ENCODE data around the gene ZNF561. TPM values are rescaled to one million over a fixed set of nuclear protein-coding genes. Genes with fewer than 3 reads are reported as not detected.
A peak's percentile ranks its signal among the peaks of the same experiment; 100 is the strongest.
"Not testable (repeated sequence)": the region's sequence is repeated elsewhere in the genome, so short reads cannot be mapped to it uniquely, and the experiment has no call there.

The ZNF561 gene
- 10 to 100 TPM; 25.0 to 31.6 (median 26.3) TPM for total RNA-seq (2021; fragmentation: NEBNext Ultra II Directional; extraction: Animal tissue kit (Norgen Biotek cat#: 25700))
- long read RNA-seq, full-length matches to known transcripts = 10 of 16 reads
- long read RNA-seq, partial matches to known transcripts = 0 of 16 reads
- long read RNA-seq, other reads (novel, unspliced or antisense) = 6 of 16 reads

DNA sequence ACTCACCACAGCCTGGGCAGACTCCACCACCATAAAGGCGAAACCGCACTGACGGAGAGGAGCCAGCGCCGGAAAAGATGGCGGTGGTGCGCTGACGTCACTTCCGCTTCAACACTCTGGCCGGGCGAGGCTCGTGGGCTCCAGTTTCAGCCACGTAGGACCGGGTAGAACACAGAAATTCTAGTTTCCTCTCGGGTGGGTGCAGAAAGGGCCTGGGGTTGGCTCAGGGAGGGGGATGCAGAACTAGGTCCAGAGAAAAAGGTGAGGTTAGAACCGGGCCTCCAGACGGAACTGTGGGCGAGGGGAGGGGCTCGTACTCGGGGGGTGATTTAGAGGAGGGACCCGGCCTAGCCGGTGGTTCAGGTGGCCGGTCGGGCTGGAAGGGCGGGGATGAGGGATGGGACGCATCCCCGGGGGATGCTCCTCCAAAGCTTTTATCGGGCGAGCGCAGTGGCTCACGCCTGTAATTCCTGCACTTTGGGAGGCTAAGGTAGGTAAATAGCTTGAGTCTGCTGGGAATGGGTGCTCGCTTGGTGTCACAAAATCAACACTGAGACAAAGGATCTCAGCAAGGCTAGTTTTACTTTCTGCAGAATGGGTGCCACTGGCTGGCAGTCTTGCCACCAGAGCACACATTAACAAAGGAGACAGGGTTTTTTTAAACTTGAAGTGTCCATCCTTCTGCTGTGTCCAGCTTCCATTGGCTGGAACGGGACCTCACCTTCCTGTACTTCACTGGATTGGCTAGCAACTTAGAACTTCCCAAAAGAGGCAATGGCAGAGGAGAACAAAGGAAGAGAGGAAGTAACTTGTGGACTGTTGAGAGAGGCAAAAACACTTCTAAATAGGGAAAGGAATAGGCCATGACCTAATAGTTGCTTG, at the start of gene ZNF561:
Gene ZNF561 (minus strand): TSS at position 77 of the 882 bp plus-strand sequence. CDS start 1,776 bp downstream, outside the sequence.
- Mint-ChIP-seq H3K36me3 (ENCODE audit: low read depth) (peaks cover 31% of the 10 kb centered on the region), H3K27ac (peak within 1 kb of the TSS; percentile 100), H3K9me3 (peaks cover 8% of the 10 kb centered on the region; the same call in 1 of the 2 replicates), H3K27me3 (ENCODE audit: insufficient read depth) (peaks cover 5% of the 10 kb centered on the region), H3K4me3 (peak within 1 kb of the TSS; percentile 100), H3K4me1 (ENCODE audit: low read depth) (peaks cover 30% of the 10 kb centered on the region)
- TF ChIP-seq CTCF (IDR thresholded peaks at IDR 0.05) = no peak
- peak; percentile 82 for DNase-seq

DNA sequence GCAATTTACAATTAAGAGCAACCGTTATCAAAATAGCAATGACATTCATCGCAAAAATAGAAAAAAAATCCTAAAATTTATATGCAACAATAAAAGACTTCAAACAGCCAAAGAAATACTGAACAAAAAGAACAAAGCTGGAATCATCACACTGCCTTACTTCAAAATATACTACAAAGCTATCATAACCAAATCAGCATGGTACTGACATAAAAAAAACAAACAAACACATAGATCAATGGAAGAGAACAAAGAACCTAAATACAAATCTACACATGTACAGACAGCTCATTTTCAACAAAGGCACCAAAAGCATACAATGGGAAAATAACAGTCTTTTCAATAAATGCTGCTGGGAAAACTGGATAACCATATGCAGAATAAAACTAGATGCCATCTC, 47.5 kb upstream of the ZNF561 start:
- no peak for DNase-seq
- no peak overlapping the region for H3K27ac Mint-ChIP-seq
- H3K4me1 Mint-ChIP-seq (ENCODE audit: low read depth) = peaks cover 7% of the 10 kb centered on the region; the same call in 1 of the 2 replicates
- TF ChIP-seq CTCF (IDR thresholded peaks at IDR 0.05) = no peak
- H3K9me3 Mint-ChIP-seq = peaks cover 73% of the 10 kb centered on the region
- no peak overlapping the region for H3K4me3 Mint-ChIP-seq
- H3K27me3 Mint-ChIP-seq (ENCODE audit: insufficient read depth) = peaks cover 1% of the 10 kb centered on the region; the same call in 1 of the 2 replicates
- H3K36me3 Mint-ChIP-seq (ENCODE audit: low read depth) = peaks cover 82% of the 10 kb centered on the region

- H3K4me3 Mint-ChIP-seq = no peak overlapping the region
- TF ChIP-seq CTCF (IDR thresholded peaks at IDR 0.05) = no peak
- peaks cover 84% of the 10 kb centered on the region for H3K36me3 Mint-ChIP-seq (ENCODE audit: low read depth)
- H3K27me3 Mint-ChIP-seq (ENCODE audit: insufficient read depth) = peaks cover 1% of the 10 kb centered on the region; the same call in 1 of the 2 replicates
- H3K4me1 Mint-ChIP-seq (ENCODE audit: low read depth) = peaks cover 7% of the 10 kb centered on the region; the same call in 1 of the 2 replicates
- no peak overlapping the region for H3K27ac Mint-ChIP-seq
- H3K9me3 Mint-ChIP-seq = peaks cover 66% of the 10 kb centered on the region
- no peak for DNase-seq
These were observed 46.9 kb upstream of the ZNF561 start for GRCh38 chr19:9667898-9668297.

DNA sequence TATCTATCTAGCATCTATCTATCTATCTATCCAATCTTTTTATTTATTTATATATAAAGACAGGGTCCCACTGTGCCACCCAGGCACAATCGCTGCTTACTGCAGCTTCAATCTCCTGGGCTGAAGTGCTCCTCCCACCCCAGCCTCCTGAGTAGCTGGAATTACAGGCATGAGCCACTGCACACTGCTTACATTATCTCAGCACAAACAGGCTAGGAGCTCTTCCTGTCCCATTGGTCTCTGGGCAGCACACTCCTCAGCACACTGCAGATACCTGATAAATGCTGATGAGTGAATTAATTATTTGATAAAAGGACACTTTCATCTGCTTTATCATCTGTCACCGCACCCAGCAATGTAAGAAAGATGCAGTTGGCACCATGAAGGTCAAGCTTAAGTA, 37.7 kb upstream of the ZNF561 start:
- Mint-ChIP-seq H3K9me3 (peaks cover 26% of the 10 kb centered on the region), H3K27me3 (ENCODE audit: insufficient read depth) (no peaks in the 10 kb centered on the region), H3K36me3 (ENCODE audit: low read depth) (peaks cover 54% of the 10 kb centered on the region), H3K4me3 (no peak overlapping the region), H3K4me1 (ENCODE audit: low read depth) (peaks cover 7% of the 10 kb centered on the region), H3K27ac (no peak overlapping the region)
- no peak for DNase-seq
- TF ChIP-seq CTCF (IDR thresholded peaks at IDR 0.05) = no peak

DNA sequence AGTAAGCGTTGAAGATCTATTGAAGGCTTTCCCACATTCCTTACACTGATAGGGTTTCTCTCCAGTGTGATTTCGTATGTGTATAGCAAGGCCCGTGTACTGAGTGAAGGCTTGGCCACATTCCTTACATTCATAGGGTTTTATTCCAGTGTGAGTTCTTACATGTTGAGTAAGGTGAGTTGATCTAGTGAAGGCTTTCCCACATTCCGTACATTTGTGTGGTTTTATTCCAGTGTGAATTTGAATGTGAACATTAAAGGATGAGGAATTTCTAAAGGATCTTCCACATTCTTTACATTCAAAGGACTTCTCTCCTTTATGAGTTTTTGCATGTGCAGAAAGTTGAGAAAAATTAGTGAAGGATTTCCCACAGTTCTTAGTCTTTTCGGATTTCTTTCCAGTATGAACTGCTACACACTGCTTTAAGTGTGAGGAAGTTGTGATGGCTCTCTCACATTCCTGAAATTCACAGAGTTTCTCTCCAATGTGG, 32.1 kb upstream of the ZNF561 start:
- not testable (repeated sequence) for H3K27ac Mint-ChIP-seq; H3K4me1 Mint-ChIP-seq (ENCODE audit: low read depth)

GRCh38 chr19:9651464-9651863, 30.4 kb upstream of the ZNF561 start:
- peaks cover 58% of the 10 kb centered on the region for H3K9me3 Mint-ChIP-seq

More for the DNA sequence above, 32.1 kb upstream of the ZNF561 start:
- H3K27me3 Mint-ChIP-seq (ENCODE audit: insufficient read depth); H3K4me3 Mint-ChIP-seq; DNase-seq: not testable (repeated sequence)
- H3K36me3 Mint-ChIP-seq (ENCODE audit: low read depth) = peaks cover 88% of the 10 kb centered on the region
- H3K9me3 Mint-ChIP-seq = peaks cover 63% of the 10 kb centered on the region

More at GRCh38 chr19:9651464-9651863, 30.4 kb upstream of the ZNF561 start:
- H3K36me3 Mint-ChIP-seq (ENCODE audit: low read depth) = peaks cover 74% of the 10 kb centered on the region
- not testable (repeated sequence) for DNase-seq; H3K27me3 Mint-ChIP-seq (ENCODE audit: insufficient read depth); H3K4me3 Mint-ChIP-seq; H3K4me1 Mint-ChIP-seq (ENCODE audit: low read depth); H3K27ac Mint-ChIP-seq

Data from HFFc6 (cell line).